GM21526 (cell line): ENCODE results near the gene LNPK.
"Not testable (repeated sequence)": the region's sequence is repeated elsewhere in the genome, so short reads cannot be mapped to it uniquely, and the experiment has no call there.

Experiments used
- ATAC-seq: cut with Tn5 transposase; IDR thresholded peaks from one replicate; pipeline ENCODE4 v1.9.1; 2021; ENCODE audit warnings: moderate library complexity; ENCODE audit not compliant: unreplicated experiment, low FRiP score

Gene LNPK, protein sequence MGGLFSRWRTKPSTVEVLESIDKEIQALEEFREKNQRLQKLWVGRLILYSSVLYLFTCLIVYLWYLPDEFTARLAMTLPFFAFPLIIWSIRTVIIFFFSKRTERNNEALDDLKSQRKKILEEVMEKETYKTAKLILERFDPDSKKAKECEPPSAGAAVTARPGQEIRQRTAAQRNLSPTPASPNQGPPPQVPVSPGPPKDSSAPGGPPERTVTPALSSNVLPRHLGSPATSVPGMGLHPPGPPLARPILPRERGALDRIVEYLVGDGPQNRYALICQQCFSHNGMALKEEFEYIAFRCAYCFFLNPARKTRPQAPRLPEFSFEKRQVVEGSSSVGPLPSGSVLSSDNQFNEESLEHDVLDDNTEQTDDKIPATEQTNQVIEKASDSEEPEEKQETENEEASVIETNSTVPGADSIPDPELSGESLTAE

GRCh38 chr2:176001916-176002687, at the start of gene LNPK:
LNPK (minus strand) TSS chr2:176002267; CDS start chr2:175995584, 6,683 bp downstream.
- peak; percentile 92 for ATAC-seq

GRCh38 chr2:176039375-176039774, 37.3 kb upstream of the LNPK start:
- no peak for ATAC-seq

DNA sequence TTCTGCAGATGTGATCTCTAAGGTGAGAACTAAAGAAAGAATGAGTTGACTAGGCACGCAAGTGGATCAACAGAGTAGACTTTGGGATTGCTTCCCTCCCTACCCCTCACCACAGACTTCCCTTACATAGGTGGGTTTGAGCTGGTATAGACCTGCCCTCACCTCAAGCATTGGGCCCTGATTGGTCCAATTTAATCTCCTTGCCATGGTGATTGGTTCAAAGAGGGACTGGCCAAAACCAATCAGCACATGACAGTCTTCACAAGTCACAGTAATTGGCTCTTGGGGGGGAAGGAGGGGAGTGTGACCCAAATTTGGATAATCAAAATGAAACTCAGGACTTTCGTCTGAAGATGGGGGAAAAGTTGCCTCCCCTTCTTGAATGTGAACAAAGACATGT, 36.6 kb upstream of the LNPK start:
- no peak for ATAC-seq

- ATAC-seq, result no peak
Measured at GRCh38 chr2:176035013-176035691, 33.1 kb upstream of the LNPK start.

DNA sequence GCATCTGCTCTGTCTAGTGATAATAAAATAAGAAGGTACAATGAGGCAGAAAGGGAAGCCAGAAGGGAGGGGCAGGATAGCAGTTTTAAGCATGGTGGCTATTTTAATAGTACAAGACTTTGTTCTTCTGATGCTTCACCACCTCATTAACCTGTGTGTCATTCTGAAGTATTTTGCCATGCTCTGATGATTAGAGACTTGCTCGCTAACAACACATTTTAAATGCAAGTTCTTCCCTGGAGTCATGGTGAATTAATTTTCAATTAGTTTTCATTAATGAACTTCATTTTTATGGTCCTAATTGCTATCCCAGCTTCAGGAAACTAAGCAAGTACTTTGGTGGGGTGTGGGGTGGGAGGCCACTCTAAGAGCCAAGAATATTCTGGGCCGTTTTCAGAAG, 25.7 kb upstream of the LNPK start:
- no peak for ATAC-seq

DNA sequence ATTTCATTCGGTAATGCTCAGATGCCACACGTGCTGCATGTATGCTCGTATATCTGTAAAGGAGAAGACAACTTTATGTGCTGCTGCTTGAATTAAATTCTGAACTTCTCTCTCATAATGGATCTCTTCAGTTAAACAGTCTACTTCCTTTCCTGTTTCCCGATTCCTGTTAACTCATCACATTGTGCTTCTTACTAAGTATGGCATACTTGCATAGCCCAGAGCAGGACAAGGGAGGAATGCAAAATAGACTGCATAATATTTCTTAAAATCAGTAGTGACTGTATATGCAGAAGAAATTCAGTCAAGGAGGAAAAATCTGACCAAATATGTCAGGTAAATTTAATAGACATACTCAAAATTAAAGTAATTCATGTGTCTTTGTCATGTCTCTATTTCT, 23.9 kb upstream of the LNPK start:
- no peak for ATAC-seq

GRCh38 chr2:176024083-176024482, 22.0 kb upstream of the LNPK start:
- no peak for ATAC-seq

- ATAC-seq, result no peak
Measured at GRCh38 chr2:176022048-176022447, 20.0 kb upstream of the LNPK start.

DNA sequence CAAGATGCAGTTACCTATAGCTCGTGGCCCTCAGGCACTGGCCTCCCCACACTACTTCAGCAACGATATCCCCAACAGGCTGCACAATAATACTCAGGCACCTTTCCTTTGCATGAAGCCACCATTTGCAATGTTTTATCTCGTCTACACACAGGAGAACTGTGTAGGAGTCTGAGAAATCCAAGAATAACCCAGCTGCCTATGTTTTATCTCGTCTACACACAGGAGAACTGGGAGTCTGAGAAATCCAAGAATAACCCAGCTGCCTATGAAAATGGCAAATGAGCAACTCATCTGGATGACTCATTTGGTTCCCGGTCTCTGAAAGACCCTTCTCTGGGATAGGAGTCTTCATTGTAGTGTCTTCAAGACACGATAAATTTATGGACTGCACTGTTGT, 18.3 kb upstream of the LNPK start:
- ATAC-seq, result no peak

GRCh38 chr2:176018708-176019107, 16.6 kb upstream of the LNPK start:
- ATAC-seq, result no peak

GRCh38 chr2:176009445-176009844, 7.4 kb upstream of the LNPK start:
- ATAC-seq, result no peak

DNA sequence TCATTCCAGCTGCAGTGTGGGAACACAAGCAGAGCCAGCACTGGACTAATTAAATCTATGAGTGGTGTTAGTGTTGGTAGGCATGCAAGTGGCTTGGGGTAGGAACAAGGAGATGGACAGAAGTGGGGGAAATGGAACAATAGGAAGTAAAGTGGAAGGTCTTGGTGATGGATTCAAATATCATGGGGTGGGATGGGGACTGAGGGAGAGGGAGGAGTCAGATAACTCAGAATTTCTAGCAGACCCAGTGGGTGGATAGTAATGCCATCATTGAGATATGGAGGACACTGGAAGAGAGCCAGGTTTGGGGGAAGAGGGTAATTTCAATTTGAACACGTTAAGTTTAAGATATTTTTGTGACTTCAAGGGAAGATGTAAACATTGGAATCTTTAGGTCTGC, 2.9 kb upstream of the LNPK start:
- no peak for ATAC-seq

GRCh38 chr2:176003958-176004357, 1.9 kb upstream of the LNPK start:
- no peak for ATAC-seq

DNA sequence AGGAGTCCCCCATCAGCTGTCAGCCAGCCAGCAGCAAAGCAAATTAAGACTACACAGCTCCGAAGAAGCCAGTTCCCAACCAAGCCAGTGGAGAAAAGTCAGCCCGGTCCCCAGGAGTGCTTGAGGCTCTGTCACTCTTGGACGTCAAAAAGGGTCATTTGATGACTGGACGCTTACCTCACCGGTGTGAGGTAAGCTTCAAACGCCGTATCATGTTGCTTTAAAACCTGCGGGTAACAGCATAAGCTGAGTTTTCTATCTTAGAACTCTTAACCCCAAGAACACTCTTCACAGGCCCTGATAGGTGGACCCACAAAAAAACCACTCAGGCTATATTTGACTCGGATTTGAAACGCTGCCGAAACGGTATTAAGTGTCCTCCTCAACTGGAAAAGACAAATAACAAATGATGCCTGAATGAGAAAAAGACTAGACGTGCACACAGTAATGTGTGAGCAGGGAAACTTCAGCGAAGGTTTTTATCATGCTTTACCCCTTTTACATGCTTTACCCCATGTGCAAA, 682 bp upstream of the LNPK start:
- ATAC-seq, result no peak

GRCh38 chr2:176001281-176001915, 669 bp downstream of the LNPK start:
- ATAC-seq, result peak; percentile 63

- ATAC-seq, result no peak
Measured at GRCh38 chr2:175999283-175999819, 2.7 kb downstream of the LNPK start.

DNA sequence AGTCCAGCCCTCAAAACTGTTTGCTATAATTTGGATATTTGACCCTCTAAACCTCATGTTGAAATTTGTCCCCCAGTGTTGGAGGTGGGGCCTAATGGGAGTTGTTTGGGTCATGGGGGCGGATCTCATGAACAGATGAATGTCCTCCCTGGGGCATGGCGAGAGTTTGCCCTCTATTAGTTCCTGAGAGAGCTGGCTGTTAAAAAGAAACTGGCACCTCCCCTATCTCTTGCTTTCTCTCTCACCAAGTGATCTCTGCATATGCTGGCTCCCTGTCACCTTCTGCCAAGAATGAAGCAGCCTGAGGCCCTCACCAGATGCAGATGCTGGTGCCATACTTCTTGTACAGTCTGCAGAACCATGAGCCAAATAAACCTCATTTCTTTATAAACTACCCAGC, 12.0 kb downstream of the LNPK start:
- no peak for ATAC-seq

GRCh38 chr2:175987126-175987525, 14.9 kb downstream of the LNPK start:
- ATAC-seq, result not testable (repeated sequence)

DNA sequence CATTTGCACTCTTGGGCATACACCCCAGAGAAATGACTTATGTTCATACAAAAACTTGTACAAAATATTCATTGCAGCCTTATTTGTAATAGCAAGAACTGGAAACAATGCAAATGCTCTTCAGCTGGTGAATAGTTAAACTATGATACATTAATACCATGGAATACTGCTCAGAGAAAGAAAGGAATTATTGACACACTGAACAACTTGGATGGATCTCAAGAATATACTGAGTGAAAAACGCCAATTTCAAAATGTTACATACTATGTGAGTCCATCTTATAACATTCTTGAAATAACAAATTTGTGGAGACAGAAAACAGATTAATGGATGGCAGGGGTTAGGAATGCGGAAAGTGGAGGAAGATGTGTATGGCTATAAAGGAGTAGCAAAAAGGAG, 17.2 kb downstream of the LNPK start:
- no peak for ATAC-seq

- ATAC-seq, result no peak
Measured at GRCh38 chr2:175981551-175981950, 20.5 kb downstream of the LNPK start.
